ENCODE results near the gene HSPB9. TPM values are rescaled to one million over a fixed set of nuclear protein-coding genes. Genes with fewer than 3 reads are reported as not detected.
A peak's percentile ranks its signal among the peaks of the same experiment; 100 is the strongest.

HSPB9 gene
- total RNA-seq, 2 donors from 2014 or later, result 1.8 TPM; not detected in 1

GRCh38 chr17:42110301-42111264, 12.0 kb upstream of the HSPB9 start:
- 87 to 90% methylated on average over 17 to 18 of the region's 18 CpGs for WGBS, 2 donors
- Histone ChIP-seq H3K4me3 (no peak overlapping the region), H3K36me3 (replicated peaks in 1 of 2; ENCODE audit: insufficient read depth in 1 of 2, low read depth in 2 of 2) (no peaks in the 10 kb centered on the region), H3K27me3 (no peaks in the 10 kb centered on the region), H3K4me1 (peaks cover 21% of the 10 kb centered on the region), H3K27ac (peak overlapping the region in 1 of 4 donors; percentile 90), H3K9me3 (no peaks in the 10 kb centered on the region)
- no peak for DNase-seq
- intact Hi-C loops (cut with DNase I), result loop anchor here (5.0 kb wide), 1 partner anchor 38 kb away; no protein-coding TSS in a partner anchor
- TF ChIP-seq CTCF (IDR thresholded peaks at IDR 0.05), result no peak
- TF ChIP-seq POLR2A (IDR thresholded peaks at IDR 0.05), result no peak
- no peak for ATAC-seq

- ATAC-seq (no peak), DNase-seq (no peak)
- Histone ChIP-seq H3K27me3 (no peaks in the 10 kb centered on the region), H3K9me3 (no peaks in the 10 kb centered on the region), H3K36me3 (replicated peaks in 1 of 2; ENCODE audit: insufficient read depth in 1 of 2, low read depth in 2 of 2) (no peaks in the 10 kb centered on the region), H3K27ac (peak overlapping the region in 3 of 4 donors; percentile 79 to 90 (median 86)), H3K4me3 (no peak overlapping the region), H3K4me1 (peaks cover 27% of the 10 kb centered on the region)
- no peak for TF ChIP-seq CTCF (IDR thresholded peaks at IDR 0.05)
- no peak for TF ChIP-seq POLR2A (IDR thresholded peaks at IDR 0.05)
- 84 to 95% methylated on average over 10 of the region's 11 CpGs for WGBS, 2 donors
- intact Hi-C loops (cut with DNase I), result loop anchor here (5.0 kb wide), 1 partner anchor 39 kb away; no protein-coding TSS in a partner anchor
Measured at GRCh38 chr17:42111265-42111636, 11.4 kb upstream of the HSPB9 start.

- peaks cover 35% of the 10 kb centered on the region for H3K4me1 ChIP-seq
- ATAC-seq, result peak; percentile 34
- peak; percentile 56 to 68 (median 58) for DNase-seq
- H3K4me3 ChIP-seq, result peak overlapping the region; percentile 17 to 31
- intact Hi-C loops (cut with DNase I), result loop anchor here (5.0 kb wide), 1 partner anchor 40 kb away; no protein-coding TSS in a partner anchor
- no peaks in the 10 kb centered on the region for H3K36me3 ChIP-seq (replicated peaks in 1 of 2; ENCODE audit: insufficient read depth in 1 of 2, low read depth in 2 of 2)
- no peak for TF ChIP-seq CTCF (IDR thresholded peaks at IDR 0.05)
- TF ChIP-seq POLR2A (IDR thresholded peaks at IDR 0.05), result no peak
- 0 to 9% methylated on average over 8 to 12 of the region's 12 CpGs for WGBS, 2 donors
- H3K27me3 ChIP-seq, result no peaks in the 10 kb centered on the region
- H3K27ac ChIP-seq, result peak overlapping the region; percentile 79 to 90 (median 84)
- no peaks in the 10 kb centered on the region for H3K9me3 ChIP-seq
Measured at GRCh38 chr17:42111871-42112551, 10.6 kb upstream of the HSPB9 start.

GRCh38 chr17:42112552-42113176, 9.9 kb upstream of the HSPB9 start, which contains the start of gene DHX58:
Gene DHX58, minus strand, starts transcription at chr17:42112714. Its CDS starts 822 bp downstream, at chr17:42111892.
- intact Hi-C loops (cut with DNase I), result loop anchor here (5.0 kb wide), 1 partner anchor 40 kb away; no protein-coding TSS in a partner anchor
- Histone ChIP-seq H3K4me1 (peaks cover 35% of the 10 kb centered on the region), H3K4me3 (peak within 1 kb of the TSS; percentile 17 to 31), H3K27me3 (no peaks in the 10 kb centered on the region), H3K27ac (peak within 1 kb of the TSS; percentile 79 to 90 (median 84)), H3K9me3 (no peaks in the 10 kb centered on the region), H3K36me3 (replicated peaks in 1 of 2; ENCODE audit: insufficient read depth in 1 of 2, low read depth in 2 of 2) (peaks cover 0 to under 1% of the 10 kb centered on the region in 2 donors)
- WGBS, 2 donors, result 1 to 2% methylated on average over 9 to 10 of the region's 10 CpGs
- TF ChIP-seq CTCF (IDR thresholded peaks at IDR 0.05) (no peak), POLR2A (IDR thresholded peaks at IDR 0.05) (peak; percentile 31 to 73 (median 67))
- ATAC-seq, result peak; percentile 88
- DNase-seq, result peak; percentile 79 to 90 (median 84)
